Stimulated activated CD8-positive, alpha-beta memory T cell treated with anti-CD3 and anti-CD28 coated beads, Interleukin-15, amount 100 ng/mL, for 48 hours (primary cell): ENCODE data around the gene SYNPO2L.
"Not testable (repeated sequence)": the region's sequence is repeated elsewhere in the genome, so short reads cannot be mapped to it uniquely, and the experiment has no call there.

Experiments used
- DNase-seq, 2 donors: peaks; one replicate each; pipeline ENCODE4 v3.0.0-alpha.2; 2020; ENCODE audit warnings: low read depth in 2 of 2

The SYNPO2L gene

DNA sequence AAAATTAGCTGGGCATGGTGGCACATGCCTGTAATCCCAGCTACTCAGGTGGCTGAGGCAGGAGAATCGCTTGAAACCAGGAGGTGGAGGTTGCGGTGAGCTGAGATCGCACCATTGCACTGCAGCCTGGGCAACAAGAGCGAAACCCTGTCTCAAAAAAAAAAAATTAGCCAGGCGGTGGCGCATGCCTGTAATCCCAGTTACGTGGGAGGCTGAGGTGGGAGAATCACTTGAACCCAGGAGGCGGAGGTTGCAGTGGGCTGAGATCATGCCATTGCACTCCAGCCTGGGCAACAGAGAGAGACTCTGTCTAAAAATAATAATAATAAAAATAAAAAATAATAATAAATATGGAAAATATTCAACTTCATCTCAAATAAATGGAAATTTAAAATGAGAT is 38.7 kb downstream of the SYNPO2L start:
- not testable (repeated sequence) for DNase-seq

DNA sequence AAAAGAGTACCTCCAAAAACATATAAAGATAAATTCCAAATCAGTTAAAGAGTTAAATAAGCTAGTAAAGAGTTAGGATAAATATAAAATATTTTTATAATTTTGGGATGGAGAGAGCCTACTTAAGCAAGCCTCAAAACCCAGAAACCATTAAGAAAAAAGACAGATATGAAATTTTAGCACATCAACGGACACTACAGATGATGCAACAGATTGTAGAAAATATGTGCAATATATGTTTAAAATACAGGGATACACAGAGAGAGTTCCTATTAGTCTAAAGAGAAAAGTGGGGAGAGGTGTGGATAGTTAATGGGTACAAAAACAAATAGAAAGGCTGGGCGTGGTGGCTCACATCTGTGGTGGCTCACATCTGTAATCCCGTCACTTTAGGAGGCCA is 41.1 kb downstream of the SYNPO2L start:
- no peak for DNase-seq

DNA sequence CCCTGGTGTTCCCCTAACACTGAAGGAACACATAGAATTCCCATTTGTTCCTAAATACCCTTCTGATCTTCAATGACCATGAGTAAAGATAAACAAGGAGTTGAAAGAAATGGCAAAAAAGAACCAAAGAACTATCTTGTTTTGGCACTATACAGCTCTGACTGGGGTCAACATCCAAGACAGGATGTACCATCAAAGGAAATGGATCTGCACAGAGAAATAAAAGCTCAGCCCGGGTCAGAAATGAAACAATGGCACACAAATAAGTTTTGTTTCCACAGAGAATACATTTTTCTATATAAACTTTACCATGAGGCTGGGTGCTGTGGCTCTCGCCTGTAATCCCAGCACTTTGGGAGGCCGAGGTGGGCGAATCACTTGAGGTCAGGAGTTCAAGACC is 46.7 kb downstream of the SYNPO2L start:
- no peak for DNase-seq

DNA sequence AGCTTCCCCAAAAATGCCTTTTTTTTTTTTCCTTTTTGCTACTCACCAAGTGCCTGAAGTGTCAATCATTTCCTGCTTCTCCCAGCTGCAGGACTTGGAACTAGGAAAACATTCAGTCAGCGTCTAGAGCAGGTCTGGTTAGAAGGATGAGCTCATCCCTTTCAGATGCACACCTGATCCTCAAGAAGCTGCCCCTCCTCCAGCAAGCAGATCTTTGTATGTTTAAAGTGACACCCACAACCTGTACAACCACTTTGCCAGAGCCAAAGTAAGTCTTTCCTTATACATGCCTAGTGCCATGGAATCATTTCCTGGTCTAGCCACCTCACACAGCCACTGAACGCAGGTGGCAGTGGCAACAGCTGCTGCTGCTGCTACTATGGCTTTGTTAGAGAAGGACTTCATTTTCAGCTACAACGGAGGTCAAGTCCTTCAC is 54.3 kb downstream of the SYNPO2L start:
- no peak for DNase-seq

DNA sequence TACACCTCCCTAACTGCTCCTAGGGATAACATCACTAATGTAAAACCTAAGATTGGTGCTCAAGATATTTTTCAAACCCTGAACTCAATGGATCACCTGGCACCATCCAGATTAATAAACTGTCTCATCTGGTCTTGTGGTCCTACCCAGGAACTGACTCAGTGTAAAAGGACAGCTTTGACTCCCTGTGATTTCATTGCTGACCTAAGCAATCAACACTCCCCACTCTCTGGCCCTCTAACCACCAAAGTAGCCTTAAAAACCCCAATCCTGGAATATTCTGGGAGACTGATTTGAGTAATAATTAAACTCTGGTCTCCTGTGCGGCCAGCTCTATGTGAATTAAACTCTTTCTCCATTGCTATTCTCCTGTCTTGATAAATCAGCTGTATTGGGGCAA is 58.5 kb downstream of the SYNPO2L start:
- DNase-seq: no peak
